Measurements from ENCODE around the gene ASTN2.

DNA sequence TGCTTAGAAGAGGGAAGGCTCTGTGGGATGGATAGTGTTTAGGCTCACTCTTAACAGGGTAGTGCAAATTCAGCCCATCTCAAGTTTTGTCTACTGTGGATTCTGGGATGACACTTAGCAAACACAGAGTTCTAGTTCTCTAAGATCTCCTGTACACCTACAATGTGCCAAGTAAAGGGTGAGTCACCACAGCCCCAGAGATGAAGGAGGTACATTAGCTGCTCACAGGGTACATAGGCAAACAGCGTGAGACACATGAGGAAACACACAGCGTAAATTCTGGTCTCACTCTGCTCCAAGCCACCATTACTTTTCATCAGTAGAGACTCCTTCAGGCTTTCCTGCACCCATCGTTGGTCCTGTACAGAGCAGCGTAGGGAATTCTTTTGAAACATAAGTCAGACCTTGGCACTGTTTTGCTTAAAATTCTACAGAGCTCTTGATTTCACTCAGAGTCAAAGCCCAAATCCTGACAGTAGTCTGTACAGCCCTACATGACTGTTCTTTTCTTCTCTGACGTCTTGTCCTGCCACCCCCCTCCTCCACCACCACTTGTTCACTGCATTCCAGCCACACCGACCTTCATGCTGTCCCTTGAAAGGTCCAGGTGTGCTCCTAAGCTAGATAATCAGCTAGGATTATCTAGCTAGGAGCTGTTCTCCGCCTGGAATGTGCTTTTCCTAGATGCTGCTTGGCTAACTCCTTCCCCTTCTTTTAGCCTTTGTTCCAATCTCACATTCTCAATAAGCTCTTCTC lies 8.7 kb downstream of the ASTN2 start:
- TF ChIP-seq, protein P1, sequence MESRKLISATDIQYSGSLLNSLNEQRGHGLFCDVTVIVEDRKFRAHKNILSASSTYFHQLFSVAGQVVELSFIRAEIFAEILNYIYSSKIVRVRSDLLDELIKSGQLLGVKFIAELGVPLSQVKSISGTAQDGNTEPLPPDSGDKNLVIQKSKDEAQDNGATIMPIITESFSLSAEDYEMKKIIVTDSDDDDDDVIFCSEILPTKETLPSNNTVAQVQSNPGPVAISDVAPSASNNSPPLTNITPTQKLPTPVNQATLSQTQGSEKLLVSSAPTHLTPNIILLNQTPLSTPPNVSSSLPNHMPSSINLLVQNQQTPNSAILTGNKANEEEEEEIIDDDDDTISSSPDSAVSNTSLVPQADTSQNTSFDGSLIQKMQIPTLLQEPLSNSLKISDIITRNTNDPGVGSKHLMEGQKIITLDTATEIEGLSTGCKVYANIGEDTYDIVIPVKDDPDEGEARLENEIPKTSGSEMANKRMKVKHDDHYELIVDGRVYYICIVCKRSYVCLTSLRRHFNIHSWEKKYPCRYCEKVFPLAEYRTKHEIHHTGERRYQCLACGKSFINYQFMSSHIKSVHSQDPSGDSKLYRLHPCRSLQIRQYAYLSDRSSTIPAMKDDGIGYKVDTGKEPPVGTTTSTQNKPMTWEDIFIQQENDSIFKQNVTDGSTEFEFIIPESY (IDR thresholded peaks at IDR 0.05; ENCODE audit: extremely low read depth, insufficient replicate concordance, low read length): no peak
- TF ChIP-seq EZH2 (IDR thresholded peaks at IDR 0.05) (no peak), ZNF274 (IDR thresholded peaks at IDR 0.05; ENCODE audit: low read depth, low read length) (no peak)
- TF ChIP-seq, protein P2, sequence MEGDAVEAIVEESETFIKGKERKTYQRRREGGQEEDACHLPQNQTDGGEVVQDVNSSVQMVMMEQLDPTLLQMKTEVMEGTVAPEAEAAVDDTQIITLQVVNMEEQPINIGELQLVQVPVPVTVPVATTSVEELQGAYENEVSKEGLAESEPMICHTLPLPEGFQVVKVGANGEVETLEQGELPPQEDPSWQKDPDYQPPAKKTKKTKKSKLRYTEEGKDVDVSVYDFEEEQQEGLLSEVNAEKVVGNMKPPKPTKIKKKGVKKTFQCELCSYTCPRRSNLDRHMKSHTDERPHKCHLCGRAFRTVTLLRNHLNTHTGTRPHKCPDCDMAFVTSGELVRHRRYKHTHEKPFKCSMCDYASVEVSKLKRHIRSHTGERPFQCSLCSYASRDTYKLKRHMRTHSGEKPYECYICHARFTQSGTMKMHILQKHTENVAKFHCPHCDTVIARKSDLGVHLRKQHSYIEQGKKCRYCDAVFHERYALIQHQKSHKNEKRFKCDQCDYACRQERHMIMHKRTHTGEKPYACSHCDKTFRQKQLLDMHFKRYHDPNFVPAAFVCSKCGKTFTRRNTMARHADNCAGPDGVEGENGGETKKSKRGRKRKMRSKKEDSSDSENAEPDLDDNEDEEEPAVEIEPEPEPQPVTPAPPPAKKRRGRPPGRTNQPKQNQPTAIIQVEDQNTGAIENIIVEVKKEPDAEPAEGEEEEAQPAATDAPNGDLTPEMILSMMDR (IDR thresholded peaks at IDR 0.05 in 2 of 3, conservative IDR thresholded peaks at IDR 0.05 in 1 of 3; ENCODE audit: borderline replicate concordance in 1 of 3, insufficient read depth in 1 of 3, low read depth in 2 of 3, low read length in 2 of 3): no peak
